ENCODE data around the gene NKAPD1. TPM values are rescaled to one million over a fixed set of nuclear protein-coding genes. Genes with fewer than 3 reads are reported as not detected.
A peak's percentile ranks its signal among the peaks of the same experiment; 100 is the strongest.
"Not testable (repeated sequence)": the region's sequence is repeated elsewhere in the genome, so short reads cannot be mapped to it uniquely, and the experiment has no call there.

The NKAPD1 gene
- polyA plus RNA-seq, 5 donors, result 39.9 to 64.6 (median 53.5) TPM

DNA sequence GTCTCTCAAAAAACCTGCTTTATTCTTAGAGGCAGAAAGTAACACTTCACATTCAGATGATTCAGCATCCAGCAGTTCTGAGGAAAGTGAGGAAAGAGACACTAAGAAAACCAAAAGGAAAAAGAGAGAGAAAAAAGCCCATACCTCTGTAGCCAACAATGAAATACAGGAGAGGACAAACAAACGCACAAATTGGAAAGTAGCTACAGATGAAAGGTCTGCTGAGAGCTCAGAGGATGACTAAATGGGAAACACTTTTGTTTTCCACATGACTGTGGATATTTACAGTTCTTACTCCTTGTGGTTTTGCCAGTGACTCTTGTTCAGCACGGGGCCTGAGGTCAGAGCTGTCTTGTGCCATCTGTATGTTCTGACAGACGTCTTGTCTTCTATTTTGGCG lies 8.6 kb downstream of the NKAPD1 start:
- DNase-seq, result no peak

DNA sequence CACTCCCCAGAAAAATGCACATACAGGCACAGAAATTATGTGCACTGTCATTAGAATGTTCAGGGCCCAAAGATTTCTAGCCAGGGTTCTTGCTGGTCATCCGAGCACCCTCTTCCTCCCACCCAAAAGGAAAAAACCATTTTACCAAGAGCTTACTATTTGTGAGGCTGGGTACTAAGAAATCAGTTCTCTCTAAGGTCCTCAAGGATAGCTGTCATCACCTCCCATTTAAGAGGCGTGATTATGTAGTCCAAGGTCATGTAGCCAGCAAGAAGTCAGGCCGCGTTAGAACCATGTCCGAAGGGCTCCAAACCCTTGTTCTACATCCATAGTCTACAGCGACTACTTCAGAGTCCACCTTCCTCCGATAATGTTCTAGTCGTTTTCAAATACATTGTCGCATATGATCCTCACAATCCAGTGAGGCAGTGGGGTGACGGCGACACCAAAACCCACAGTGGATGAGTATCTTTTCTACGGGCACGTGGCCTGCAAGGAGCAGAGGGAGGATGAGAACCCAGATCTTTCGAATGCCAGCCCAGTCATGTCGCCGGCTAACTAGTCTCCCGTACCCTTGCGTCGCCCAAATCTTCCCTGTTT lies 11.8 kb downstream of the NKAPD1 start:
- DNase-seq, result peak in 1 of 2 donors; percentile 10

DNA sequence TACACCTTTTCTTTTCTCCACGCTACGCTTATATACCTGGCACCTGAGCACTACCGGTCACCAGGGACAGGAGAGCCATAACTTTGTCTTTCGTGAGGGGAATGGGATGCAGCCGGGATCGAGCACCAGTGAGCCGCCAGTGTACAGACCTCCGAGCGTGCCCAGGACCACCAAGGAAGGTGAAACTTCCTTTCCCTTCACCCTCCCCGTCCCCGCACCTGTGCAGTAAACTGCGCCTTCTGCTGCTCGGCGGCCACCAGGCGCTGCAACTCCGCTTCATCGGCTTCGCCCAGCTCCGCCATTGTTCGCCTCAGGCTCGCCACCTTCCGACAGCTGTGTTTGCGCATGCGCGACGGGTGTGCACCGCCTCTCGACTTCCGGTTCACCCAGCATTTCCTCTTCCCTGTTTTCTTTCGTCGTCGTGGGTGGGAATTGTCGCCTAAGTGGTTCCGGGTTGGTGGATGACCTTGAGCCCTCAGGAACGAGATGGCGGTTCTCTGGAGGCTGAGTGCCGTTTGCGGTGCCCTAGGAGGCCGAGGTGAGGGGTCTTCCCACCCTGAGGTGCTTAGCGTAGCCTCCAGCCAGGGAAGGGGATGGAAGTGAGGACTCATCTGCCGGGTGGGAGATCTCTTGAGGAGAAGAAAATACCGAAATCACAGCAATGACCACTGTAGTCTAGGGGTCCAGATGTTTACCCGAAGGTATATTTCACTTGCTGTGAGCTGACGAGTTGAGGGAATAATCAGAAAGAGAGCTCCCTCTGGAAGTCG lies 12.5 kb downstream of the NKAPD1 start, which contains the start of the genes SDHD and TIMM8B:
Gene SDHD, plus strand, starts transcription at position 452 of the 770 bp plus-strand sequence. Its CDS starts 35 bp downstream, at position 487.
Gene TIMM8B, minus strand, starts transcription at position 335 of the 770 bp plus-strand sequence. Its CDS starts 33 bp downstream, at position 302.
- DNase-seq, result peak; percentile 94 to 96

DNA sequence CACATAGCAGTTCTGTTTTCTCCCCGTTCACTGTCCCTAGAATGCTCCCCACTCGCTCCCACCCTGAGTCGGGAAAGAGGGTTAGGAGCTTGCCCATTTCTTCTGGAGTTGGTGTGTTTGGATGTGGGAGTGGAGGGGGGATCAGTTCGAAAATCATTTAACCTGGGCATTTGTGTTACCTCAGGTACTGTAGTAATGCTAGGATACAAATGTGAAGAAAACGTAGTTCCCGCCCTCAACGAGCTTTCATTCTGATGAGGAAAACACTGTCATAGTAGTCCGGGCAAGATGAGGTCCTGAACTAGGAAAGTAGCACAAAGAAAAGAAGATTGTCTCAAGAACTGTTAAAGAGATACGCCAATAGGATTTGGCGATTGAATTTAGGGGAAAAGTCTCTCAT lies 13.1 kb downstream of the NKAPD1 start:
- DNase-seq, result no peak

DNA sequence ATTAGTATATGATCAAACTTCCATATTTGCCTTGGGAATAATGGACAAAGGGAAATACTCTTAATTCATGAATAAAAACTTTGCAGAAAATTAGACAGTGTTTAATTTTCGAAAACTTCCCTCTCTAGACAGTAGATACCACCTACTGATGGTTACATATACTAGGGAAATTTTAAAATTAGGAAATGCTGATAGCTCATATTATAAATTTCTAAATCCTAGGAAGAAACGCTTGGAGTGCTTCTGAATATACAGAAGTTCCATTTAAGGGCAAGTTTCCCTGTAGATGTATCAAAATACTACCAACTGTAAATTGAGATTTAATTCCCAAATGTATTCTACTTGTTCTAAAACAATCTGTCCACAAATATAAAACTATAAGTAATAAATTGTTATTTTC lies 21.2 kb downstream of the NKAPD1 start:
- not testable (repeated sequence) for DNase-seq

DNA sequence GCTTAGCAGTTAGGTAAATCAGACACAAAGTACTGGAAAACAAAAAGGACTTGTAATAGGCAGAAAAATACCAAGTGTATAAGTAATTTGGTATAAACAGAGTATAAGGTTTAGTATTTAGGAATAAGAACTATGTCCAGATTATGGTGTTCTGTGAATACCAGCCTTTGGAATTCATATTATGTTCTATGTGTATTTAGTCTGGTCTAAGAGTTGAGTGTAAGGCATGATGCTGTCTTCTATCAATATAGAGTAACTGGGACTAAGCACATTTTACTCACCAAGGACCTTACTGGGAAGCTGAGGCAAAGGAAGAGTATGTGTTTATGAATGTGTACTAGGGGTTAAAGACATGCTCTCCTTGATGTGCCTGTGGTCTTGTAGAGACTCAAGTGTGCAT lies 22.1 kb downstream of the NKAPD1 start:
- DNase-seq, result no peak

DNA sequence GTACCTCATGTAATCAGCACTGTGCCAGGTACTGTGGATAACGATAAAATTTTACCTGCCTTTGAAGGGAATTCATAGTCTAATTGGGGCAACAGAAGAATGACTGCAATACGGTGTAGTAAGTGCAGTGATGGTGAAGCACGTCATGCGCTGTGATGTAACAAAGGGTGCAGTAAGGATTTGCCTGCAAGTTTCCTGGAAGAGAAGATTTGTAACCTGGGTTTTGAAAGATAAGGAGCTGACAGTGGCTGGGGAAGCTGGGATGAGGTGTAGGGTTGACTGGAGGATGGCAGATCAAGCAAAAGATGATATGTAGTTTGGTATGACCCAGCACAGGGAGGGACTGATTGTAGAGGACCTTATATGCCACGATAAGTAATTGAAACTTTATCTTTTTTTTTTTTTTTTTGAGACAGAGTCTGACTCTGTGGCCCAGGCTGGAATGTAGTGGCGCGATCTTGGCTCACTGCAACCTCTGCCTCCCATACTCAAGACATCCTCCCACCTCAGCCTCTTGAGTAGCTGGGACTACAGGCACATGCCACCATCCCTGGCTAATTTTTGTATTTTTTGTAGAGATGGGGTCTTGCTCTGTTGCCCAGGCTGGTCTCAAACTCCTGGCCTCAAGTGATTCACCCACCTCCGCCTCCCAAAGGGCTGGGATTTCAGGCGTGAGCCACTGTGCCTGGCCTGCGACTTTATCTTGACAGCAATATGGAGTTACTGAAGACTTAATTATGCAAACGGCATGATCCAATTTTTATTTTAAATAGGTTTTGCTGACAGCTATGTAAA lies 23.8 kb downstream of the NKAPD1 start:
- DNase-seq, result no peak

DNA sequence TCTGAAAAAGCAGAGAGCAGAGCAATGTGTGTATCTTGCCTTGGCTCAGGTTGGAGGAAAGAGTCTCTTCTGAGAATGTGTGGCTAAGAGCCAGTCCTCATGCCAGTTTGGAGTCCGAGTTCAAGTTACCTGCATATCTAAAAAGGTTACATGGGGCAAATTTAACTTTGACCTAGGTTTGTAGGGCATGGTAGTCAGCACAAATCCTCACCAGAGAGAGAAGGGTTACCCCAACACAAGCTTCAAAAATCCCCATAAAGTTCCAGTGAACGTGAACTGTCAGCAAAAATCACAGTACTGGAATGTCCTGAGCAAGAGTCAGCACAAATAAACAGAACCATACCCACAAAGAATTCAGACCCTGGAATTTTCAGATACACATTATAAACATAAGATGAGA lies 26.4 kb downstream of the NKAPD1 start:
- DNase-seq, result no peak

DNA sequence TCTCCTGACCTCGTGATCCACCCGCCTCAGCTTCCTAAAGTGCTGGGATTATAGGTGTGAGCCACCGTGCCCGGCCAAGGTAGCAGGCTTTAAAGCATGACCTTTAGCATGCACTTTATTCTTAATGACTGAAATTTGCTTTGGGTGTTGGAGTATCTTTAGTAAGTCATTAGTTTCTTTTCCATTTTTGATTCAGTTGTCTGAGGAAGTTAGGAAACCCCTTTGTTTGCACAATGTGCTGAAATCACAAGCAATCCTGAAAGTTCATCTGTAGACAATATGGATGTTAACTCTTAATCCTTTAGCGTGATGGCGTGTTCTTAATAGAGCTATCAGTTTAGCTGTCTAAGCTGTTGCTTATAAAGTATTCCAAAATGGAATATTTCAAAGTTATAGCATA lies 29.3 kb downstream of the NKAPD1 start:
- DNase-seq, result no peak

DNA sequence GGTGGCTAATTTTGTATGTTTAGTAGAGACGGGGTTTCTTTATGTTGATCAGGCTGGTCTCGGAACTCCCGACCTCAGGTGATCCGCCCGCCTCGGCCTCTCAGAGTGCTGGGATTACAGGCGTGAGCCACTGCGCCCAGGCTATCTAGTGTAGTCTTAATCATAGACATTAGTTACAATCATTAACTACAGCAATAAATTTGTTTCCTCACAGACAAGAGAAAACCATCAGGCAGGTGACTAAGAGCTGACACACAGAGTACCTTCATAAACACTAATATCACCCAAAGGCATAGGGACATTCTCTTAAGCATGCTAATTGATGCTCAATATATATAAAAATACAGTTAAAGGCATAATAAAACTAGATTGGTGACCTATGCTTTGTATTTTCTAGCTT lies 32.0 kb downstream of the NKAPD1 start:
- no peak for DNase-seq

DNA sequence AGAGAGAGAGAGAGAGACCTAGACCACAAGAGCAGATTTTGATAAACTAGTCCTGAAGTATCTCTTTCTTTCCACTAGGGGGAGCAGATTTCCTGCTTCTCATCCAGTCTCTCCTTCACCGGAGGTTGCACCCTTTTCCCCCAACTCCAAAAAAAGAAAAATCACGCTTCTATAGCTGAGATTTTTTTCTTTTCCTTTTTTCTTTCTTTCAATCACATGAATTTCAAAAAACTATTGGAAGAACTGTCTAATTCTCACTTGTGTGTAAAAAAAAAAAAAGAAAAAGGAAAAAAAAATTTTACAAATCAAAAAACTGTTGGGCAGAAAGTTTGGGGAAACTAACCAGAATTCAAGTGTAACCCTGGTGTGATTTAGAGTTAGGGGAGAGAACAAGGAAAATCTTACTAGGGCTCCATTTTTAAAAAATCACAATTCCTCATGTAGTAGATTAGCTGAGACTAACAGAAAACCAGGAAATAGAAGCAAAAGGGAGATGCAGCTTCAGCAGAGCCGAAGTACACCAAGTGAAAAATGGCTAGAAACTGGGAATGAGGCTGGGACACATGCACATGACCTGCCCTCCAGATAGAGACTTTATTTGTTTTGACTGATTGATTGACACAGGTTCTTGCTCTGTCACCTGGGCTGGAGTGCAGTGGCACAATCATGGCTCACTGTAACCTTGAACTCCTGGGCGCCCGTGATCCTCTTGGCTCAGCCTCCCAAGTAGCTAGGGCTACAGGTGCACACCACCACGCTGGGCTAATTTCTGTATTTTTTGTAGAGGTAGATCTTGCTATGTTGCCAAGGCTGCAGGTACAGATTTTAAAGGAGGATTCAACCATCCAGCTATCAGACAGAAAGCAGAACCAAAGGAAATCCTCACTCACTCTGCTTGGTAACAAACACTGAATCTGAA lies 39.7 kb downstream of the NKAPD1 start:
- peak in 1 of 2 donors; percentile 27 for DNase-seq

DNA sequence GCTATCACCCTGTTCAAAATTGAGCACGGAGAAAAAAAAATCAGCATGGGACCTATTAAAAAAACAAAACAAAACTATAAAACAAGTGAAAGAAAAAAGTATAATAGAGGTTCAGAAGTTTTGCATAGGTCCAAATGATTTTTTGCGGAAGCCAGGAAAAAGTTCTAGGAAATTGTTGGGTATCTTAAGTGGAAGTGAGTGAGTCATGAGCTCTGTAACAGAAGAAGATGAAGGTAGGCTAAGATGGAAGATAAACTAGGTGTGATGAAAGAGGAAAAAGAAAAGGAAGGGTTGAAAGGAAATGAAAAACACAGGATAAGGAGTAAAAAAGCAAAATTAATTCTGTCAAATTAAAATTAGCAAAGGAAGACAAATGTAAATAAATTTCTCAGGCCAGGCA lies 40.4 kb downstream of the NKAPD1 start:
- DNase-seq, result no peak

DNA sequence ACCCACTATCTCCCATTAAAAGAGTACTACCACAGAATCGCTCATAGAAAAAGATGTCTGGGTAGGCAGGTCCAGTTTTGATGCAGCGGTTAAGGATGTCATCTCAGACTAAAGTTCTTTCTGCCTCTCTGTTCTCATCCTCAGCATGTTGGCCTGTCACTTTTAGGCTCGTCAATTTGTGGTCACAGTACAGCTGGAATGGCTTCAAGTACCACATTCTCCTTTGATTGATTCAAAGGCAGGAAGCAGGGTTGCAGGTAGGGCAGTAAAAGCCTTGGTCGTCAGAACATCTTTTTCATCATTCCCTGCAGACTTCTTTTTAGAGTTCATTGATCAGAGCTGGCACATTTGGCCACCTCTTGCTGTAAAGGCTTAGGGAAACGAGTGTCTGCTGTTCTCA lies 41.3 kb downstream of the NKAPD1 start:
- DNase-seq, result no peak

DNA sequence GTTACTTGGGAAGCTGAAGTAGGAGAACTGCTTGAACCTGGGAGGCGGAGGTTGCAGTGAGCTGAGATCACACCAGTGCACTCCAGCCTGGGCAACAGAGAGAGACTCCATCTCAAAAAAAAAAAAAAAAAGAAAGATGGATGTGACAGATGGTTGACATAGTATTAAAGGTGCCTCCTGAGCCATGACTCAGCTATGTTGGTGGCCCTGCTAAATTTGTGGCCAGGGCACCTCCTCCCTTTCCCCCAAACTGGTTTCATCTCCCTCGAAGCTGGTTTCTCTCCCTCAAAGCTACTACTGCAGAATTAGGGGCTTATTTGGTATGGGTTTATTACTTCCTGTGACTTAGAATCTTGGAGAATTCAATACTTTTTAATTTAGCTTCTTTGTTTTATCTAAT lies 44.1 kb downstream of the NKAPD1 start:
- no peak for DNase-seq

DNA sequence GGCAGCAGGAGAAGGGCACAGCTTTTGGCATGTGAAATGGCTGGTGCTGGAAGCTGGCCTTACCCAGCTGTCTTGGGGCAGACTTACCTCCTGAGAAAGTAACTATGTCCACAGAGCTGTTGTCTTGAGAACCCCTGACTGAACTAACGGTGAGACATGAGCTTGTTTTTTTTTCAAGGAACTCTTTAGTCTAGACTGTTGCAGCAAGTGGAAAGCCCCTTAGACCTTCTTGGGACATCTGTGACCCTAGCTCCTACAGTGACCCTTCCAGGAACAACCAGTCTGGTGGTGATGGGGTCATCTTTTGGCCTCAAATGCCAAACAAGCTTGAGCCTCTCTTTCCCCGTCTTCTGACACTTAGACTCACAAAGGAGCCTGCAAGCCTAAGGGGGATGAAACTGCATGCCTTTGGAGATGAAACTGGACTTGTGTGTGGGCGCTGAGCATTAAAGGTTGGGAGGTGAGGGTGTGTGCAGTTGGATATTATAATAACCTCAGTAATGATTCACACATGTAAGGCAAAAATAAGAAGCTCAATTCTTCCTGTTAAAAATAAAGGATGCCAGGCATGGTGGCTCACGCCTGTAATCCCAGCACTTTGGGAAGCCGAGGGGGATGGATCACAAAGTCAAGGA lies 48.0 kb downstream of the NKAPD1 start:
- DNase-seq, result no peak

DNA sequence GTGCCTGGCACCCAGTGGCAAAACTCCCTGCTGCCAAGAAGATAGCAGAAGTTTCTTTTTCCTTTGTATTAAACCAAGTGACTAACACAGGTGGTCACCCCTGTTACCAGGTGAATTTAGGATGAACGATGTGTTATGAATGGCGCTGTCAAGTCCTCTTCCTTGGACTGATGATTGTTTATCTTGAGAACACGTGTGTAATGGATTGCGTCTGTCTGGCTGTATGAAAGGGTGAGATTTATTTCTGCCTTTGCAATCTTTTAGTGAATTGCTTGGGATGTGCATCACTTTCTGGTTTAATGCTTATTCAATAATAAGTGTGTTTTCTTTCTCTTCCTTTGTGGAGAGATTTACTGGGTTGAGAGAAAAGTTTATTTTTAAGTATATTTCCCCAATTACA lies 49.0 kb downstream of the NKAPD1 start:
- no peak for DNase-seq

DNA sequence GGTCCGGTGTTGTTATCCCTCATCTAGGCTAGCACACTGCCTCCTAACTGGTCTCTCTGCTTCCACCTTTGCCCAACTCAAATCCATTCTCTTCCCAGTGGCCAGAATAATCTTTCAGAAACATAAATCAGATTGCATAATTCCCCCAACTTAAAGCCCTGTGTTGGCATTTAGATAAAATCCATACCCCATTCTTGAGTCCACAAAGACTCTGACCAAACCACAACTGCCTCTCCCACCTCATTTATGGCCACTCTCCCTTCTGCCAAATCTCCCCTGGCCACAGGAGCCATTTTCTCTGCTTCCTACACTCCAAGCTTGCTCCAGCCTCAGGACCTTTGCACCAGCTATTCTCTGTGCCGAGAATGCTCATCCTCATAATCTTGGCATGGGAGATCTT lies 53.0 kb downstream of the NKAPD1 start:
- no peak for DNase-seq

DNA sequence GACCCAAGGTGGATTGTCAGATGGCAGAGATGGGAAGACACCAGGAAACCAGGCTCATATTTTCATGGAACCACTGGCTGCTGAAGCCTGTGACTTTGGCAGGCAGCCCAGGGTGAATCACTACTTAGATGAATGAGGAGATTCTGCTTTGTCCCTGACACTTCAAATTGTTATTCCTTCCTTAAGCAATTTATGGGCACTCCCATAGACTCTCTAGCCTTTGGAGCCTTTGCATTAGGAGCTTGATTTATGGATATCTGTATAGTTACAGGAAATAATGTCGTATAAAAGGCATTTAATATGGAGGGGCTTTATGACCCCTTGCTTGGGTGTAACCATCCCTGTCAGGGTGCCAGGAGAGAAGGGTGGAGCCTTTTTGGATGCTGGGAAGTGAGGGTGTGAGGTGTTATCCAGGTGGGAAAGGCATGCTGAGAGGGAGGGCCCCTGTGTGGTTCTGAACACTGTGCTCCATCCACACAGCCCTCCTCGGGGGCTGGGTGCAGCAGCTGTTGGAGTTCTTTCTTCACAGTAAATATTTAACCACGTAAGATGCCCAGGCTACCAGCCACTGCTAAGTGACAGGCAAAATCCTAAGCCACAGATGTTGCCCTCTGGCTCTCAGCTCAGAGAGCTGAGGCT lies 54.5 kb downstream of the NKAPD1 start:
- no peak for DNase-seq

DNA sequence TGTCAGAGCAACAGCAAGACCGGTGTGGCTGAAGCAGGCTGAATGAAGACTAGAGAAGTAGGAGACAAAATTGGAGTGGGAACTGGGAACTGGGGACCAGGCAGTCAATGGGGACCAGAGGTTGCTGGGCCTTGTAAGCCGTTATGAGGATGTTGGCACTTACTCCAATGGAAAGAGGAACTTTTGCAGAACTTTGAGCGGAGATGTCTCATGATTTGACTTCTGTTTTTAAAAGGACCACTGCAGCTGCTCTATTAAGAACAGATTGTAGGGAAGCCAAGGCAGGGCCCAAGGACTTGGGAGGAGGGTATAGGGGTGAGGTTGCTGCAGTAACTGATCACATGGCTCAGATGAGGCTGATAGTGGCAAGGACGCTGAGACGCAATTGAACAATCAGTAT lies 55.6 kb downstream of the NKAPD1 start:
- DNase-seq, result no peak

DNA sequence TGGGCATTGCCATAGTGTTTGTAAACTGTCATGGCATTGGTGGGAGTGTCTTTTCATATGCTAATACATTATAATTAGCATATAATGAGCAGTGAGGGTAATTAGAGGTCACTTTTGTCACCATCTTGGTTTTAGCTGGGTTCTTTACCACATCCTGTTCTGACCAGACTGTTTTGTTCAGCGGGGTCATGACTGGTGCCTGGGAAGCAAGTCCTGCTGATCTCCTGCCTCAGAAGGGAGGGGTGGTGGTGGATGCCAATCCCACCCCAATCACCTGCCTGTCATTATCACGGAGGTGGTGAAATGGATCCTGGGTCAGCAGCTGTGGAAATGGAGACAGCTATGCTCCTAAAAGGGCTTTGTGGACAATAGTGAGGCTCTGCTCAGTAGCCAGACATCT lies 58.6 kb downstream of the NKAPD1 start:
- no peak for DNase-seq

DNA sequence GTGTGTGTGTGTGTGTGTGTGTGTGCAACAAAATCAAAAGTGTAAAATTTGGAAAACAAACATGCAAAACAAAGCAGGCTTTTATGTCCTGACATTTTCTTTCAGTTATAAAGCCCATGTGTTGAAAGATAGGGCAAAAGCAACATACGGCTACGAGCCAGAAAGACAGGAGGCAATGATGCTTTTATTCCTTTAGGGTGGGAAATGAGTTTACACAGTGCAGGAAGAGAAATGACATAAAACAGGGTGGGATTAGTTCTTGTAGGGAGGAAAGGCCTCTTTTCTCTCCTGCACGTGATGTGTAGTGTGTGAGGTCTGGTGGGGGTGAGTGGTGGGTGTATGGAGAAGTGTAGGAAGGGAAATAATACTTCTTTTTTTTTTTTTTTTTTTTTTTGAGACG lies 60.4 kb downstream of the NKAPD1 start:
- DNase-seq, result no peak
